ENCODE data around the gene CNOT3.

DNA sequence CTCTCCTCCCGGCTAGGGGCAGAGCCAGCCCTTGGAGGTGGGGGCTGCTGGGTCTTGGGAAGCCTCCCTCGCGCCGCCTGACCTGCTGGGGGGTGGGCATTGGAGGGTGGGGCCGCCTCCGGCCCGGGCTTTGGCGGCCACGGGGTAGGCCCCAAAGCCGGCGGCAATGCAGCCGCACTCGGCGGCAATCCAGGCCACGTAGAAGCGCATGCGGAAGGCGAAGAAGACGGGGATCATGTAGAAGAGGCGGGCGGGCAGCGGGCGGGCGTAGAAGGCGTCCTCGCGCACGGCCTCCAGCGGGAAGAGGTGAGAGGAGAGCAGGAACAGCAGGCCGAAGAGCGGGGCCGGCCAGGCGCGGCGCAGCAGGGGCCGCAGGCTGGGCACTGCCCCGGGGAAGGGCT lies 43.1 kb downstream of the CNOT3 start:
- TF ChIP-seq, protein P1, sequence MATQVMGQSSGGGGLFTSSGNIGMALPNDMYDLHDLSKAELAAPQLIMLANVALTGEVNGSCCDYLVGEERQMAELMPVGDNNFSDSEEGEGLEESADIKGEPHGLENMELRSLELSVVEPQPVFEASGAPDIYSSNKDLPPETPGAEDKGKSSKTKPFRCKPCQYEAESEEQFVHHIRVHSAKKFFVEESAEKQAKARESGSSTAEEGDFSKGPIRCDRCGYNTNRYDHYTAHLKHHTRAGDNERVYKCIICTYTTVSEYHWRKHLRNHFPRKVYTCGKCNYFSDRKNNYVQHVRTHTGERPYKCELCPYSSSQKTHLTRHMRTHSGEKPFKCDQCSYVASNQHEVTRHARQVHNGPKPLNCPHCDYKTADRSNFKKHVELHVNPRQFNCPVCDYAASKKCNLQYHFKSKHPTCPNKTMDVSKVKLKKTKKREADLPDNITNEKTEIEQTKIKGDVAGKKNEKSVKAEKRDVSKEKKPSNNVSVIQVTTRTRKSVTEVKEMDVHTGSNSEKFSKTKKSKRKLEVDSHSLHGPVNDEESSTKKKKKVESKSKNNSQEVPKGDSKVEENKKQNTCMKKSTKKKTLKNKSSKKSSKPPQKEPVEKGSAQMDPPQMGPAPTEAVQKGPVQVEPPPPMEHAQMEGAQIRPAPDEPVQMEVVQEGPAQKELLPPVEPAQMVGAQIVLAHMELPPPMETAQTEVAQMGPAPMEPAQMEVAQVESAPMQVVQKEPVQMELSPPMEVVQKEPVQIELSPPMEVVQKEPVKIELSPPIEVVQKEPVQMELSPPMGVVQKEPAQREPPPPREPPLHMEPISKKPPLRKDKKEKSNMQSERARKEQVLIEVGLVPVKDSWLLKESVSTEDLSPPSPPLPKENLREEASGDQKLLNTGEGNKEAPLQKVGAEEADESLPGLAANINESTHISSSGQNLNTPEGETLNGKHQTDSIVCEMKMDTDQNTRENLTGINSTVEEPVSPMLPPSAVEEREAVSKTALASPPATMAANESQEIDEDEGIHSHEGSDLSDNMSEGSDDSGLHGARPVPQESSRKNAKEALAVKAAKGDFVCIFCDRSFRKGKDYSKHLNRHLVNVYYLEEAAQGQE (IDR thresholded peaks at IDR 0.05; ENCODE audit: low read depth) = no peak
- TF ChIP-seq TAF1 (IDR thresholded peaks at IDR 0.05; ENCODE audit: low read depth) = no peak

All from Ishikawa (cell line).